HAP-1 (cell line): ENCODE measurements around the gene PNCK.
"Not testable (repeated sequence)": the region's sequence is repeated elsewhere in the genome, so short reads cannot be mapped to it uniquely, and the experiment has no call there.

Source experiments
- DNase-seq, 2 experiments: peaks; one replicate each; pipeline ENCODE4 v3.0.0-alpha.2; 2016 to 2020; ENCODE audit warnings: low spot score in 2 of 2
- H3K27me3 ChIP-seq: fragments of 250-450 bp; sonication (Bioruptor Pico); 2 replicates; pipeline ENCODE4 v1.5.1; 2020; ENCODE audit warnings: low read depth, mild to moderate bottlenecking, moderate library complexity
- H3K36me3 ChIP-seq: fragments of 250-450 bp; sonication (Bioruptor Pico); replicated peaks from 2 replicates; pipeline ENCODE4 v1.5.1; 2020; ENCODE audit warnings: mild to moderate bottlenecking
- H3K4me1 ChIP-seq: fragments of 250-450 bp; sonication (Bioruptor Pico); 2 replicates; pipeline ENCODE4 v1.5.1; 2020; ENCODE audit warnings: mild to moderate bottlenecking
- H3K4me3 ChIP-seq: fragments of 250-450 bp; sonication (Bioruptor Pico); 2 replicates; pipeline ENCODE4 v1.5.1; 2020; ENCODE audit warnings: mild to moderate bottlenecking, moderate library complexity
- H3K9me3 ChIP-seq: fragments of 250-450 bp; sonication (Bioruptor Pico); 2 replicates; pipeline ENCODE4 v1.5.1; 2020; ENCODE audit warnings: mild to moderate bottlenecking, moderate library complexity
- in situ Hi-C: fragments of 300-500 bp; cut with MboI; formaldehyde crosslinking; loops from 3 replicates; pipeline ENCODE4 v1.14.3; 2020; ENCODE audit warnings: low sequenced_read_pairs, inconsistent platforms, mixed read lengths

Gene PNCK

GRCh38 chrX:153686711-153687110 lies 13.1 kb upstream of the PNCK start:
- Histone ChIP-seq H3K4me3 (peak overlapping the region; percentile 36), H3K27me3 (no peaks in the 10 kb centered on the region), H3K9me3 (peaks cover 9% of the 10 kb centered on the region), H3K4me1 (peaks cover 46% of the 10 kb centered on the region), H3K36me3 (peaks cover 20% of the 10 kb centered on the region)
- DNase-seq: peak in 1 of 2 experiments; percentile 76
- in situ Hi-C loops: no loop called here

GRCh38 chrX:153685751-153686696 lies 12.4 kb upstream of the PNCK start:
- DNase-seq: no peak
- in situ Hi-C loops: no loop called here
- H3K9me3 ChIP-seq: peaks cover 9% of the 10 kb centered on the region

GRCh38 chrX:153685156-153685536 lies 11.5 kb upstream of the PNCK start:
- Histone ChIP-seq H3K27me3 (no peaks in the 10 kb centered on the region), H3K4me3 (peak overlapping the region; percentile 16), H3K4me1 (peaks cover 44% of the 10 kb centered on the region), H3K9me3 (peaks cover 9% of the 10 kb centered on the region), H3K36me3 (peaks cover 8% of the 10 kb centered on the region)
- in situ Hi-C loops: no loop called here
- peak in 1 of 2 experiments; percentile 51 for DNase-seq

More at GRCh38 chrX:153685751-153686696, 12.4 kb upstream of the PNCK start:
- no peaks in the 10 kb centered on the region for H3K27me3 ChIP-seq
- H3K36me3 ChIP-seq: peaks cover 13% of the 10 kb centered on the region
- H3K4me1 ChIP-seq: peaks cover 46% of the 10 kb centered on the region
- peak overlapping the region; percentile 36 for H3K4me3 ChIP-seq

GRCh38 chrX:153684467-153685155 lies 11.0 kb upstream of the PNCK start:
- Histone ChIP-seq H3K36me3 (peaks cover 2% of the 10 kb centered on the region), H3K9me3 (peaks cover 9% of the 10 kb centered on the region), H3K4me3 (peak overlapping the region; percentile 16), H3K4me1 (peaks cover 40% of the 10 kb centered on the region), H3K27me3 (no peaks in the 10 kb centered on the region)
- DNase-seq: peak; percentile 87
- in situ Hi-C loops: no loop called here

- in situ Hi-C loops: not testable (repeated sequence)
Observed at GRCh38 chrX:153683486-153683885, 9.9 kb upstream of the PNCK start.

GRCh38 chrX:153681175-153681574 lies 7.6 kb upstream of the PNCK start:
- no peaks in the 10 kb centered on the region for H3K27me3 ChIP-seq
- no peak for DNase-seq
- no peak overlapping the region for H3K4me3 ChIP-seq
- H3K4me1 ChIP-seq: peaks cover 32% of the 10 kb centered on the region
- H3K36me3 ChIP-seq: no peaks in the 10 kb centered on the region
- in situ Hi-C loops: no loop called here
- peaks cover 9% of the 10 kb centered on the region for H3K9me3 ChIP-seq

More at GRCh38 chrX:153683486-153683885, 9.9 kb upstream of the PNCK start:
- DNase-seq, H3K36me3 ChIP-seq, H3K4me3 ChIP-seq, H3K27me3 ChIP-seq, H3K9me3 ChIP-seq: not testable (repeated sequence)
- H3K4me1 ChIP-seq: peaks cover 40% of the 10 kb centered on the region

GRCh38 chrX:153674219-153674851 lies 722 bp upstream of the PNCK start:
- H3K4me1 ChIP-seq: no peaks in the 10 kb centered on the region
- in situ Hi-C loops: loop anchor here (25.0 kb wide), 1 partner anchor 712 kb away; no protein-coding TSS in a partner anchor
- DNase-seq: no peak
- no peak overlapping the region for H3K4me3 ChIP-seq
- no peaks in the 10 kb centered on the region for H3K36me3 ChIP-seq
- no peaks in the 10 kb centered on the region for H3K9me3 ChIP-seq
- peaks cover 4% of the 10 kb centered on the region for H3K27me3 ChIP-seq

- in situ Hi-C loops: loop anchor here (25.0 kb wide), 1 partner anchor 710 kb away; no protein-coding TSS in a partner anchor
- DNase-seq: peak in 1 of 2 experiments; percentile 43
- peak overlapping the region; percentile 3; the same call in 1 of the 2 replicates for H3K4me3 ChIP-seq
Observed at GRCh38 chrX:153672531-153673427, 834 bp downstream of the PNCK start.

GRCh38 chrX:153671589-153672530 lies 1.8 kb downstream of the PNCK start:
- Histone ChIP-seq H3K36me3 (no peaks in the 10 kb centered on the region), H3K27me3 (peaks cover 4% of the 10 kb centered on the region), H3K4me1 (peaks cover 2% of the 10 kb centered on the region; the same call in 1 of the 2 replicates), H3K4me3 (no peak overlapping the region), H3K9me3 (no peaks in the 10 kb centered on the region)
- no peak for DNase-seq
- in situ Hi-C loops: loop anchor here (25.0 kb wide), 1 partner anchor 710 kb away; no protein-coding TSS in a partner anchor

More at GRCh38 chrX:153672531-153673427, 834 bp downstream of the PNCK start:
- H3K36me3 ChIP-seq: no peaks in the 10 kb centered on the region
- no peaks in the 10 kb centered on the region for H3K9me3 ChIP-seq
- peaks cover 2% of the 10 kb centered on the region; the same call in 1 of the 2 replicates for H3K4me1 ChIP-seq
- H3K27me3 ChIP-seq: peaks cover 4% of the 10 kb centered on the region

- DNase-seq: no peak
- Histone ChIP-seq H3K36me3 (no peaks in the 10 kb centered on the region), H3K9me3 (no peaks in the 10 kb centered on the region), H3K4me3 (no peak overlapping the region), H3K4me1 (peaks cover 2% of the 10 kb centered on the region; the same call in 1 of the 2 replicates), H3K27me3 (peaks cover 4% of the 10 kb centered on the region)
- in situ Hi-C loops: loop anchor here (25.0 kb wide), 1 partner anchor 709 kb away; no protein-coding TSS in a partner anchor
Observed at GRCh38 chrX:153670748-153671588, 2.6 kb downstream of the PNCK start.
